Measurements from ENCODE around the gene SCMH1.

GRCh38 chr1:41242342-41243078, 404 bp upstream of the SCMH1 start:
- TF ChIP-seq CEBPB (IDR thresholded peaks at IDR 0.05; ENCODE audit: low read depth): no peak
- no peak for TF ChIP-seq EGR1 (IDR thresholded peaks at IDR 0.05; ENCODE audit: low read depth)
- no peak for TF ChIP-seq CTCF (IDR thresholded peaks at IDR 0.05 in 2 of 3, conservative IDR thresholded peaks at IDR 0.05 in 1 of 3; ENCODE audit: borderline replicate concordance in 1 of 3, insufficient read depth in 1 of 3, low read depth in 2 of 3, low read length in 2 of 3)
- TF ChIP-seq SIN3A (IDR thresholded peaks at IDR 0.05; ENCODE audit: low read depth): no peak
- no peak for TF ChIP-seq RAD21 (IDR thresholded peaks at IDR 0.05; ENCODE audit: low read depth)
- peak; percentile 20; the same call in 1 of the 2 replicates for TF ChIP-seq MAX (IDR thresholded peaks at IDR 0.05)
- no peak for TF ChIP-seq CBX3 (IDR thresholded peaks at IDR 0.05; ENCODE audit: low read depth)
- no peak for TF ChIP-seq YY1 (IDR thresholded peaks at IDR 0.05; ENCODE audit: extremely low read depth, insufficient replicate concordance, low read depth, low read length)
- no peak for TF ChIP-seq POLR2A (IDR thresholded peaks at IDR 0.05; ENCODE audit: borderline replicate concordance, extremely low read depth, insufficient read depth, insufficient read length)
- no peak for TF ChIP-seq ATF3 (IDR thresholded peaks at IDR 0.05)
- no peak for TF ChIP-seq SRF (IDR thresholded peaks at IDR 0.05; ENCODE audit: low read depth)
- TF ChIP-seq POLR2AphosphoS5 (IDR thresholded peaks at IDR 0.05; ENCODE audit: low read depth, low read length): 0 out of 2 replicates have a peak, but pooled peaks have one; percentile 21
- no peak for TF ChIP-seq ZNF274 (IDR thresholded peaks at IDR 0.05; ENCODE audit: low read depth, low read length)
- no peak for TF ChIP-seq EZH2 (IDR thresholded peaks at IDR 0.05)
